Neural cell (in vitro differentiated cells): Measurements from ENCODE around the gene NPC1. TPM values are rescaled to one million over a fixed set of nuclear protein-coding genes. Genes with fewer than 3 reads are reported as not detected.

ENCODE experiments used
- H2AFZ ChIP-seq: fragments of 200-600, 300-800 bp; sonication (generic), shearing (Covaris generic); 2 replicates; pipeline ENCODE4 v1.6.0; 2014; ENCODE audit warnings: low read depth, mild to moderate bottlenecking, antibody characterized with exemption, low read length, moderate library complexity
- H3F3A ChIP-seq: fragments of 200-600 bp; shearing (Covaris generic); 2 replicates; pipeline ENCODE4 v1.6.1; 2016; ENCODE audit warnings: mild to moderate bottlenecking, moderate library complexity, mixed read lengths, antibody characterized with exemption, low read length; ENCODE audit not compliant: insufficient read depth, poor library complexity, severe bottlenecking
- H3K27ac ChIP-seq: fragments of 200-600, 300-800 bp; sonication (generic), shearing (Covaris generic); 2 replicates; pipeline ENCODE4 v1.5.1; 2014; ENCODE audit warnings: mild to moderate bottlenecking, low read length, moderate library complexity
- H3K27me3 ChIP-seq: fragments of 300-800, 200-600 bp; sonication (generic), shearing (Covaris generic); 2 replicates; pipeline ENCODE4 v1.6.0; 2014; ENCODE audit warnings: mild to moderate bottlenecking, low read depth, low read length, moderate library complexity; ENCODE audit not compliant: insufficient read depth
- H3K36me3 ChIP-seq: fragments of 300-800, 200-600 bp; sonication (generic), shearing (Covaris generic); 2 replicates; pipeline ENCODE4 v1.5.1; 2014; ENCODE audit warnings: mild to moderate bottlenecking, antibody characterized with exemption, low read length, moderate library complexity; ENCODE audit not compliant: insufficient read depth
- H3K4me2 ChIP-seq: fragments of 300-800, 200-600 bp; sonication (generic), shearing (Covaris generic); 2 replicates; pipeline ENCODE4 v1.6.0; 2014; ENCODE audit warnings: mild to moderate bottlenecking, low read length
- H3K4me3 ChIP-seq: fragments of 300-800, 200-600 bp; sonication (generic), shearing (Covaris generic); 2 replicates; pipeline ENCODE4 v1.5.1; 2014; ENCODE audit warnings: mild to moderate bottlenecking, low read length, moderate library complexity
- H3K79me2 ChIP-seq: fragments of 200-600 bp; shearing (Covaris generic); replicated peaks from 2 replicates; pipeline ENCODE4 v1.6.0; 2014; ENCODE audit warnings: mild to moderate bottlenecking, low read length, moderate library complexity; ENCODE audit not compliant: insufficient read depth
- H3K9ac ChIP-seq: fragments of 300-800, 200-600 bp; sonication (generic), shearing (Covaris generic); 2 replicates; pipeline ENCODE4 v1.6.1; 2016; ENCODE audit warnings: mild to moderate bottlenecking, low read length, mixed read lengths
- H3K9me2 ChIP-seq: fragments of 200-600 bp; shearing (Covaris generic); 2 replicates; pipeline ENCODE4 v1.6.1; 2016; ENCODE audit warnings: mild to moderate bottlenecking, low read length, mixed read lengths; ENCODE audit not compliant: insufficient read depth
- H3K9me3 ChIP-seq: fragments of 200-600, 300-800 bp; sonication (generic), shearing (Covaris generic); 2 replicates; pipeline ENCODE4 v1.6.1; 2016; ENCODE audit warnings: mild to moderate bottlenecking, mixed run types, low read length, moderate library complexity, mixed read lengths
- H4K20me1 ChIP-seq: fragments of 200-600 bp; shearing (Covaris generic); 2 replicates; pipeline ENCODE4 v1.6.1; 2016; ENCODE audit warnings: mild to moderate bottlenecking, mixed run types; ENCODE audit not compliant: insufficient read depth
- CTCF ChIP-seq: fragments of 450-650 bp; IDR thresholded peaks from 2 replicates; pipeline ENCODE4 v1.5.1; 2014; ENCODE audit warnings: antibody characterized with exemption, mild to moderate bottlenecking, moderate library complexity; ENCODE audit not compliant: poor library complexity, severe bottlenecking
- EP300 ChIP-seq: fragments of 450-650 bp; conservative IDR thresholded peaks from 2 replicates; pipeline ENCODE4 v1.6.1; 2014; ENCODE audit warnings: antibody characterized with exemption, mild to moderate bottlenecking, moderate library complexity; ENCODE audit not compliant: poor library complexity, severe bottlenecking
- EZH2 ChIP-seq: fragments of 200-600, 300-800 bp; shearing (Covaris generic), sonication (generic); IDR thresholded peaks from 2 replicates; pipeline ENCODE4 v1.6.1; 2014; ENCODE audit warnings: antibody characterized with exemption, low read length, borderline replicate concordance, mild to moderate bottlenecking; ENCODE audit not compliant: insufficient read depth, poor library complexity, severe bottlenecking
- MXI1 ChIP-seq: fragments of 450-650 bp; conservative IDR thresholded peaks from 2 replicates; pipeline ENCODE4 v1.6.1; 2014; ENCODE audit warnings: antibody characterized with exemption, mild to moderate bottlenecking; ENCODE audit not compliant: poor library complexity, severe bottlenecking
- POLR2AphosphoS5 ChIP-seq: IDR thresholded peaks from 2 replicates; pipeline ENCODE4 v1.6.1; 2012
- RAD21 ChIP-seq: fragments of 450-650 bp; conservative IDR thresholded peaks from 2 replicates; pipeline ENCODE4 v1.6.1; 2014; ENCODE audit warnings: antibody characterized with exemption, mild to moderate bottlenecking, moderate library complexity
- REST ChIP-seq: IDR thresholded peaks from 2 replicates; pipeline ENCODE4 v1.6.1; 2012; ENCODE audit warnings: borderline replicate concordance
- SMC3 ChIP-seq: fragments of 450-650 bp; conservative IDR thresholded peaks from 2 replicates; pipeline ENCODE4 v1.6.1; 2014; ENCODE audit warnings: antibody characterized with exemption, mild to moderate bottlenecking, moderate library complexity; ENCODE audit not compliant: poor library complexity
- TAF1 ChIP-seq: IDR thresholded peaks from 2 replicates; pipeline ENCODE4 v1.6.1; 2012; ENCODE audit warnings: low read depth
- polyA plus RNA-seq: library from polyadenylated mRNA; depleted of rRNA; stranded (reverse); fragments of >200 nt; gene quantifications from 2 replicates; pipeline ENCODE4 v1.2.3, GENCODE V29; 2014

The NPC1 gene
- polyA plus RNA-seq, 1 donor from 2014 or later, result 20.9 TPM

DNA sequence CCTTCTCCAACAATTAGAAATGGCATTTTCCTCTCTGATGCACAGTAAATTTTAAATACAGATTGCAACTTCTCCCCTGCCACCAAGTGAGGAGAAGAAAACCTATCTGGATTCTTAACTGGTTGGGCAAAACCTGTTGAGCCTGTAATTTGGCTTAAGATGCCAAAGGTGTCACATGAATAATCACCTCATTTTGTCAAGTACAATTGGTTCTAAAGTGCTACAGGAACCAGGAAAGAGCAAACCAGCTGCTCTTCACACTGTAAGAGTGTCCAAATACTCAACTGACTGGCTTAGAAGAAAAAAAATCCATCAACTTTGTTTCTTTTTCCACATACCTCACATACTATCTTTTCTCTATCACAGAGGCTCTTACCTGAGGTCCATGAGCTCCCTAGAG, 35.4 kb downstream of the NPC1 start:
- no peaks in the 10 kb centered on the region for H3F3A ChIP-seq
- no peak overlapping the region for H3K4me3 ChIP-seq
- H2AFZ ChIP-seq, result no peak overlapping the region
- H3K27ac ChIP-seq, result no peak overlapping the region
- no peaks in the 10 kb centered on the region for H3K9me3 ChIP-seq
- no peak for TF ChIP-seq RAD21
- TF ChIP-seq TAF1, result no peak
- TF ChIP-seq MXI1, result no peak
- no peak for TF ChIP-seq POLR2AphosphoS5
- TF ChIP-seq REST, result no peak
- no peak for TF ChIP-seq EZH2
- no peak for TF ChIP-seq EP300
- no peak for TF ChIP-seq CTCF
- no peak for TF ChIP-seq SMC3
- H4K20me1 ChIP-seq, result no peaks in the 10 kb centered on the region
- H3K4me2 ChIP-seq, result no peak overlapping the region
- H3K36me3 ChIP-seq, result peaks cover 4% of the 10 kb centered on the region
- H3K79me2 ChIP-seq, result no peaks in the 10 kb centered on the region
- no peaks in the 10 kb centered on the region for H3K27me3 ChIP-seq
- H3K9ac ChIP-seq, result no peak overlapping the region
- no peaks in the 10 kb centered on the region for H3K9me2 ChIP-seq

- no peaks in the 10 kb centered on the region for H3K79me2 ChIP-seq
- no peak overlapping the region for H2AFZ ChIP-seq
- H3K9me2 ChIP-seq, result no peaks in the 10 kb centered on the region
- no peak overlapping the region for H3K4me3 ChIP-seq
- no peak overlapping the region for H3K27ac ChIP-seq
- TF ChIP-seq EP300 (no peak), CTCF (no peak), TAF1 (no peak), SMC3 (no peak)
- no peaks in the 10 kb centered on the region for H3F3A ChIP-seq
- H3K36me3 ChIP-seq, result no peaks in the 10 kb centered on the region
- H3K9me3 ChIP-seq, result no peaks in the 10 kb centered on the region
- no peaks in the 10 kb centered on the region for H3K27me3 ChIP-seq
- H4K20me1 ChIP-seq, result no peaks in the 10 kb centered on the region
- H3K9ac ChIP-seq, result no peak overlapping the region
- no peak overlapping the region for H3K4me2 ChIP-seq
Observed at GRCh38 chr18:23548719-23549118, 37.6 kb downstream of the NPC1 start.
